PC-3 (cell line): Measurements from ENCODE around the gene ATF7. TPM values are rescaled to one million over a fixed set of nuclear protein-coding genes. Genes with fewer than 3 reads are reported as not detected.
A peak's percentile ranks its signal among the peaks of the same experiment; 100 is the strongest.
"Not testable (repeated sequence)": the region's sequence is repeated elsewhere in the genome, so short reads cannot be mapped to it uniquely, and the experiment has no call there.

Source experiments
- ATAC-seq: fragments of 200-7000 bp; cut with Tn5 transposase; 2 replicates; pipeline ENCODE4 v1.9.1; 2020; ENCODE audit warnings: mild to moderate bottlenecking, moderate library complexity
- BruUV-seq: library from RNA; stranded (reverse); fragments of 400-500 nt; replicated peaks from 2 replicates; lab custom pipeline; 2021; lab: Mats Ljungman, UMichigan
- CTCF ChIA-PET: fragments of 300-600 bp; sonication (Branson Sonifier 250); formaldehyde crosslinking; loops from one replicate; lab custom pipeline; 2022; ENCODE audit warnings: antibody characterized with exemption; lab: Charles Lee
- POLR2A ChIA-PET: fragments of 300-600 bp; sonication (Branson Sonifier 250); formaldehyde crosslinking; loops from one replicate; lab custom pipeline; 2022; ENCODE audit warnings: antibody characterized with exemption; ENCODE audit not compliant: unreplicated experiment; lab: Charles Lee
- DNase-seq: peaks from one replicate; pipeline ENCODE4 v3.0.0-alpha.2; 2015
- H2AFZ ChIP-seq: fragments of 300-600 bp; sonication (generic); 2 replicates; pipeline ENCODE4 v1.6.0; 2016; ENCODE audit warnings: antibody characterized with exemption, low read length
- H3F3A ChIP-seq: fragments of 300-600 bp; sonication (generic); one replicate; pipeline ENCODE4 v1.6.0; 2017; ENCODE audit warnings: antibody characterized with exemption, low read length, control low read depth, mild to moderate bottlenecking; ENCODE audit not compliant: unreplicated experiment
- H3K27ac ChIP-seq: fragments of 300-600 bp; sonication (generic); 2 replicates; pipeline ENCODE4 v1.5.1; 2016; ENCODE audit warnings: mild to moderate bottlenecking, low read length
- H3K27me3 ChIP-seq: fragments of 300-600 bp; sonication (generic); 2 replicates; pipeline ENCODE4 v1.6.1; 2016; ENCODE audit warnings: low read length, mixed read lengths
- H3K36me3 ChIP-seq: fragments of 300-600 bp; sonication (generic); 2 replicates; pipeline ENCODE4 v1.6.1; 2016; ENCODE audit warnings: low read depth, mixed run types, low read length, mixed read lengths
- H3K4me1 ChIP-seq: fragments of 300-600 bp; sonication (generic); 2 replicates; pipeline ENCODE4 v1.5.1; 2016; ENCODE audit warnings: low read length; ENCODE audit not compliant: insufficient read depth
- H3K4me2 ChIP-seq: fragments of 300-600 bp; sonication (generic); 2 replicates; pipeline ENCODE4 v1.6.0; 2016; ENCODE audit warnings: low read length
- H3K4me3 ChIP-seq: fragments of 300-600 bp; sonication (generic); 2 replicates; pipeline ENCODE4 v1.5.1; 2016; ENCODE audit warnings: mild to moderate bottlenecking, low read length, mixed read lengths
- H3K79me2 ChIP-seq: fragments of 300-600 bp; sonication (generic); 2 replicates; pipeline ENCODE4 v1.6.1; 2017; ENCODE audit warnings: low read length, mixed read lengths
- H3K9ac ChIP-seq: fragments of 300-600 bp; sonication (generic); 2 replicates; pipeline ENCODE4 v1.6.0; 2016; ENCODE audit warnings: mild to moderate bottlenecking, low read length
- H3K9me2 ChIP-seq: fragments of 300-600 bp; sonication (generic); replicated peaks from 2 replicates; pipeline ENCODE4 v1.6.1; 2016; ENCODE audit warnings: mixed run types, low read length, mixed read lengths
- H3K9me3 ChIP-seq: fragments of 300-600 bp; sonication (generic); 2 replicates; pipeline ENCODE4 v1.6.1; 2016; ENCODE audit warnings: low read length, mixed read lengths
- H4K20me1 ChIP-seq: fragments of 300-600 bp; sonication (generic); 2 replicates; pipeline ENCODE4 v1.6.1; 2016; ENCODE audit warnings: low read length, mixed read lengths
- EZH2 ChIP-seq: fragments of 300-600 bp; sonication (generic); IDR thresholded peaks from one replicate; pipeline ENCODE4 v1.6.1; 2017; ENCODE audit warnings: antibody characterized with exemption, mild to moderate bottlenecking, low read length; ENCODE audit not compliant: unreplicated experiment
- EZH2phosphoT487 ChIP-seq: fragments of 300-600 bp; sonication (generic); IDR thresholded peaks from 2 replicates; pipeline ENCODE4 v1.6.1; 2018; ENCODE audit warnings: mild to moderate bottlenecking, antibody characterized with exemption, low read length, borderline replicate concordance
- intact Hi-C: fragments of 100-400 bp; cut with micrococcal nuclease; formaldehyde crosslinking; loops from 2 replicates; pipeline ENCODE4 v1.9.0; 2023
- total RNA-seq: library from RNA; depleted of rRNA; stranded (reverse); fragments of >200 nt; gene quantifications from 2 replicates; pipeline ENCODE4 v1.2.3, GENCODE V29; 2014
- TF ChIP-seq, protein P1 (sequence below): fragments of 300-600 bp; sonication (generic); conservative IDR thresholded peaks from 2 replicates; pipeline ENCODE4 v1.5.1; 2017; ENCODE audit warnings: antibody characterized with exemption, low read depth, mild to moderate bottlenecking, low read length

The ATF7 gene
- total RNA-seq, 1 experiment from 2014 or later: 7.9 TPM

DNA sequence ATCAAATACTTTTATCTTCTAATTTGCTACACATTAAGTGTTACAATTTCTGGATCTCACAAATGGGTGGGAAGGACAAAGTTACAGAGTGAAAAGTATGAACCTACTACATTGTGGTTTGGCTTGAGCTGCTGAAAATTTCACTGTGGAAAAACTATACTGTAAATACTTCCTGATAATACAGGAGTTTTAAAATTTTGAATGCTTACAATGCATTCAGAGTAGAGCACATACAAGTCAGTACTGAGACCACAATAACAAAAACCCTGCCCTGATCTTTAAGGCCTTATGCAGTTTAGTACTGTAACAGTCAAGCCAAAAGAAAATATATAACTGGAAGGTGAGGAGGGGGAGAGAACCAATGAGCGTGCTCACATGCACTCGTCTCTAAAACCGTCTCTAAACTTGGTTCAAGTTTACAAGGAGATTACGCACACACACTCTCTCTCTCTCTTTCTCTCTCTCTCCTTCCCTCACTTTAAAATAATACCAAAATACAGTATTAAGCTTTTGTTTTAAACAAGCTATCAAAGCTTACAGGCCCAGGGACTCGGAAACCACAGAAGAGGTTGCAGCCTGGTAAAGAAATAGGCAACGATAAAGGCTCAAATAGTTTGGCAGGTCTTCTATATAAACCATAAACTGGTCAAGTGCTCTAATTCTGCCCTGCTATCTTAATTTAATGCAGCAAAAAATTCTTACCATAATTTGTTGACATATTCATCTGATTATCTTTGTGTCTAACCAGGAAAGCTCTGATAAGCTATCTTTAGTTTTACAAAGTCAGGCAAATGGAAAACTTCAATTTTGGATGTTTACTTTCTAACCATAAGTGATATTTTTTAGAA lies 58.0 kb downstream of the ATF7 start:
- Histone ChIP-seq H3F3A (no peaks in the 10 kb centered on the region), H4K20me1 (no peaks in the 10 kb centered on the region), H3K36me3 (no peaks in the 10 kb centered on the region), H3K4me1 (peaks cover 17% of the 10 kb centered on the region), H3K27ac (peak overlapping the region; percentile 71), H3K4me2 (no peak overlapping the region), H3K9me3 (no peaks in the 10 kb centered on the region), H3K9me2 (no peaks in the 10 kb centered on the region), H3K27me3 (no peaks in the 10 kb centered on the region), H3K9ac (peak overlapping the region; percentile 19), H3K4me3 (no peak overlapping the region), H2AFZ (no peak overlapping the region), H3K79me2 (no peaks in the 10 kb centered on the region; the same call in 1 of the 2 replicates)
- no peak for DNase-seq
- ChIA-PET POLR2A (no interaction called here), CTCF (interaction anchor here (0.6 kb wide), 1 partner anchor 121 kb away, joined by 3 read pairs; no protein-coding TSS in a partner anchor)
- intact Hi-C loops: no loop called here
- TSS peak; percentile 52 for BruUV-seq
- ATAC-seq: no peak
- TF ChIP-seq EZH2: no peak
- TF ChIP-seq, protein P1, sequence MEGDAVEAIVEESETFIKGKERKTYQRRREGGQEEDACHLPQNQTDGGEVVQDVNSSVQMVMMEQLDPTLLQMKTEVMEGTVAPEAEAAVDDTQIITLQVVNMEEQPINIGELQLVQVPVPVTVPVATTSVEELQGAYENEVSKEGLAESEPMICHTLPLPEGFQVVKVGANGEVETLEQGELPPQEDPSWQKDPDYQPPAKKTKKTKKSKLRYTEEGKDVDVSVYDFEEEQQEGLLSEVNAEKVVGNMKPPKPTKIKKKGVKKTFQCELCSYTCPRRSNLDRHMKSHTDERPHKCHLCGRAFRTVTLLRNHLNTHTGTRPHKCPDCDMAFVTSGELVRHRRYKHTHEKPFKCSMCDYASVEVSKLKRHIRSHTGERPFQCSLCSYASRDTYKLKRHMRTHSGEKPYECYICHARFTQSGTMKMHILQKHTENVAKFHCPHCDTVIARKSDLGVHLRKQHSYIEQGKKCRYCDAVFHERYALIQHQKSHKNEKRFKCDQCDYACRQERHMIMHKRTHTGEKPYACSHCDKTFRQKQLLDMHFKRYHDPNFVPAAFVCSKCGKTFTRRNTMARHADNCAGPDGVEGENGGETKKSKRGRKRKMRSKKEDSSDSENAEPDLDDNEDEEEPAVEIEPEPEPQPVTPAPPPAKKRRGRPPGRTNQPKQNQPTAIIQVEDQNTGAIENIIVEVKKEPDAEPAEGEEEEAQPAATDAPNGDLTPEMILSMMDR: no peak
- TF ChIP-seq EZH2phosphoT487: no peak

- intact Hi-C loops: not testable (repeated sequence)
Measured at GRCh38 chr12:53565376-53565775, 60.8 kb downstream of the ATF7 start.

GRCh38 chr12:53564941-53565340 lies 61.2 kb downstream of the ATF7 start:
- CTCF ChIA-PET: no interaction called here
- DNase-seq: no peak
- no peaks in the 10 kb centered on the region for H3K9me2 ChIP-seq
- POLR2A ChIA-PET: no interaction called here
- no peaks in the 10 kb centered on the region for H3K27me3 ChIP-seq
- H3K27ac ChIP-seq: no peak overlapping the region
- TF ChIP-seq, protein P1: no peak
- TF ChIP-seq EZH2phosphoT487: no peak
- no peak for TF ChIP-seq EZH2
- H4K20me1 ChIP-seq: no peaks in the 10 kb centered on the region
- intact Hi-C loops: loop anchor here (5.0 kb wide), 1 partner anchor 62 kb away; the partner anchor contains the start of gene ATF7
- no peak for ATAC-seq
- H3K4me3 ChIP-seq: no peak overlapping the region
- H2AFZ ChIP-seq: no peak overlapping the region
- H3K9ac ChIP-seq: no peak overlapping the region
- H3K4me2 ChIP-seq: no peak overlapping the region
- no peaks in the 10 kb centered on the region for H3K9me3 ChIP-seq
- H3K79me2 ChIP-seq: no peaks in the 10 kb centered on the region; the same call in 1 of the 2 replicates
- H3K4me1 ChIP-seq: peaks cover 38% of the 10 kb centered on the region
- BruUV-seq: no TSS peak
- no peaks in the 10 kb centered on the region for H3K36me3 ChIP-seq
- peaks cover 5% of the 10 kb centered on the region for H3F3A ChIP-seq

More at GRCh38 chr12:53565376-53565775, 60.8 kb downstream of the ATF7 start:
- H3K9ac ChIP-seq, H3K27me3 ChIP-seq, POLR2A ChIA-PET, H3K27ac ChIP-seq, H2AFZ ChIP-seq, H3K4me2 ChIP-seq, H3K4me3 ChIP-seq, ATAC-seq, CTCF ChIA-PET, H3K79me2 ChIP-seq, H3K9me3 ChIP-seq, H4K20me1 ChIP-seq, BruUV-seq, H3F3A ChIP-seq, DNase-seq, H3K36me3 ChIP-seq, H3K9me2 ChIP-seq: not testable (repeated sequence)
- H3K4me1 ChIP-seq: peaks cover 41% of the 10 kb centered on the region
